GM18505 (cell line): ENCODE data around the gene FAM47A.

Experiments used
- ATAC-seq: cut with Tn5 transposase; IDR thresholded peaks from one replicate; pipeline ENCODE4 v1.9.1; 2021; ENCODE audit not compliant: unreplicated experiment
- POLR2A ChIP-seq: IDR thresholded peaks from 4 replicates; pipeline ENCODE4 v1.6.1; 2011; ENCODE audit warnings: borderline replicate concordance; ENCODE audit not compliant: insufficient read depth, insufficient read length; ENCODE audit errors: extremely low read depth

FAM47A gene

GRCh38 chrX:34132028-34132427 lies at the start of gene FAM47A:
FAM47A (minus strand) TSS chrX:34132314; CDS start chrX:34132278, 36 bp downstream.
- no peak for ATAC-seq
- TF ChIP-seq POLR2A, result no peak

- TF ChIP-seq POLR2A, result no peak
- no peak for ATAC-seq
Observed at GRCh38 chrX:34147345-34147744, 15.2 kb upstream of the FAM47A start.

DNA sequence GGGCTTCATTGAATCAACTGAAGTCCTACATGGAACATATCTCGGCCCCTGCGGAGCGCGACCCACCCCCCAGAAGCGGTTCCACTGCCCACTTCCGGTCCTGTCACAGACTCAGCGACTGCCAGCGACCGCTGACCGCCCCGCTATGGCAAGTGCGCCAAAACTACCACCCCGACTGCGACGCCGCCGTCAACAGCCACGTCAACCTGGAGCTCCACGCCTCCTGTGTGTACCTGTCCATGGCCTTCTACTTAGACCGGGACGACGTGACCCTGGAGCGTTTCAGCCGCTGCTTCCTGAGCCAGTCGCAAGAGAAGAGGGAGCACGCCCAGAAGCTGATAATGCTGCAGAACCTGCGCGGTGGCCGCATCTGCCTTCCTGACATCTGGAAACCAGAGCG lies 14.8 kb upstream of the FAM47A start:
- TF ChIP-seq POLR2A, result no peak
- no peak for ATAC-seq

GRCh38 chrX:34144246-34144645 lies 12.1 kb upstream of the FAM47A start:
- TF ChIP-seq POLR2A, result no peak
- ATAC-seq, result no peak

DNA sequence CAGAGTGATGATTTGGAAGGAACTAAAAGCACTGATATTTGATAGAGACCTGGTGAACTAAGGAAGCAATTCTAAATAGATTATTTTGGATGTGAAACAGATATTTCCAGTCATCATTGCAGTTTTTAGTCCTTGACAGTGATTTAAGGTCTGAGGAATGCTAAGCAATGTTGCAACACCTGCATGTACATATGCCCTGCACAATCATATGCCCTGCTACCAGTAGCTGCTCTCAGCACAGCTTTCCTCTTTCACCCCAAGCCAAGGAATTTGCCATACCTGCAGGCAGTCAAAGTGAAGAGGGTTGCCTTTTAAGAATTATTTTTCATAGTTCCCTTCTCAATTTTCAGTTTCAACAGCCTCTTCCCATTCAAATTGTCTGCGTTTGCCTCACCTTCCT lies 8.7 kb upstream of the FAM47A start:
- no peak for TF ChIP-seq POLR2A
- no peak for ATAC-seq

DNA sequence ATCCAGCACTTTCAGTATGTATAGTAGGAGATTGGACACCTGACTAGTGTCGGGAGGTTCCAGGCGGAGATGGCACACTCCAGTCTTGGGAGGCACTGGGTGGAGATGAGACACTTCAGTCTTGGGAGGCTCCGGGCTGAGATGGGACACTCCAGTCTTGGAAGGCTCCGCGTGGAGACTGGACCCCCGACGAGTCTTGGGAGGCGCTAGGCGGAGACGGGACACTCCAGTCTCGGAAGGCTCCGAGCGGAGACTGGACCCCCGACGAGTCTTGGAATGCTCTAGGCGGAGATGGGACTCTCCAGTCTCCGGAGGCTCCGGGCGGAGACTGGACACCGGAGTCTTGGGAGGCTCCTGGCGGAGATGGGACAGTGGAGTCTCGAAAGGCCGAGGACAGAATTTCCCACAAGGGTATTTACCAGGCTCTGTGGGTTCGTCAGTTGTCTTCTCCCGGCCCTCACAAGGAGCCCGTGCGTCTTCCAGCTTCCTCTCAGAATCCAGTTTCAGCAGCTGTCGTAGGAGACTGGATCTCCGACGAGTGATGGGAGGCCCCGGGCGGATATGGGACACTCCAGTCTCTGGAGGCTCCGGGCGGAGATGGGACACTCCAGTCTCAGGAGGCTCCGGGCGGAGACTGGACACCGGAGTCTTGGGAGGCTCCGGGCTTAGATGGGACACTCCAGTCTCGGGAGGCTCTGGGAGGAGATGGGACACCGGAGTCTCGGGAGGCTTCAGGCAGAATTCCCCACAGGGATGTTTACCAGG lies 952 bp downstream of the FAM47A start:
- no peak for TF ChIP-seq POLR2A
- ATAC-seq, result no peak

DNA sequence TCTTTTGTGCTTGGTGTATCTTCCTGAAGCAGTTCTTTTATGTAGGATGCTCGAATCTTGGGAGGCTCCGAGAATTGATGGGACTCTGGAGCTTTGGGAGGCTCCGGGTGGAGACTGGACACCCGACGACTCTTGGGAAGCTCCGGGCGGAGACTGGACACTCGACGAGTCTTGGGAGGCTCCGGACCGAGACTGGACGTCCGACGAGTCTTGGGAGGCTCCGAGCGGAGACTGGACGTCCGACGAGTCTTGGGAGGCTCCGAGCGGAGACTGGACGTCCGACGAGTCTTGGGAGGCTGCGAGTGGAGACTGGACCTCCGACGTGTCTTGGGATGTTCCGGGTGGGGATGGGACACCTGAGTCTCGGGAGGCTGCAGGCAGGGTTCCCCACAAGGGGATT lies 1.6 kb downstream of the FAM47A start:
- ATAC-seq, result no peak
- TF ChIP-seq POLR2A, result no peak

GRCh38 chrX:34126011-34126410 lies 6.1 kb downstream of the FAM47A start:
- no peak for ATAC-seq

GRCh38 chrX:34119122-34119521 lies 13.0 kb downstream of the FAM47A start:
- no peak for TF ChIP-seq POLR2A
- no peak for ATAC-seq

More at GRCh38 chrX:34126011-34126410, 6.1 kb downstream of the FAM47A start:
- no peak for TF ChIP-seq POLR2A

DNA sequence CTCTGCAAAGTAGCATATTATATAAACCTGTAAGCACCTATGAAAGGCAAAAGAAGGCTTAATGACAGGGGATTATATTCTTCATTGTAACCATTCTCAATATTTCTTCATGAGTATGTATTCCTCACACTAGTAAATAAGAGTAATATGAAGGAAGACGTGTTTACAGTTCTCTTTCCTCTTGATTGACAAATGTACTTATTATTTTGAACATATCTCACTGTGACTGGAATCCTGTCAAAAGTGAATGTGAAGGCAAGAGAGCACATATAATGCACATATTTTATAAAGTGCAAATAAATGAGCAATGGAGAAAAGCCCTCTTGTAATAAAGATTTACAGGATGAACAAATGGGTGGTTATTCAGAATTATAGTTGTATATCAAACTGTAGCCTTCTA lies 19.7 kb downstream of the FAM47A start:
- ATAC-seq, result no peak
- TF ChIP-seq POLR2A, result no peak
